Activated naive CD4-positive, alpha-beta T cell treated with anti-CD3 and anti-CD28 coated beads, Interleukin-2, amount 10 ng/mL, durations not matched to agents 7 days and 5 days (primary cell): ENCODE measurements around the gene USP21.
A peak's percentile ranks its signal among the peaks of the same experiment; 100 is the strongest.

Source experiments
- CTCF ChIA-PET: fragments of 350-600 bp; sonication (Branson Sonifier 250); formaldehyde crosslinking; loops from one replicate; lab custom pipeline; 2021; ENCODE audit warnings: antibody characterized with exemption; lab: Charles Lee
- DNase-seq: peaks from one replicate; pipeline ENCODE4 v3.0.0-alpha.2; 2020
- H3K27ac Mint-ChIP-seq: one replicate; pipeline ENCODE4 v1.8.0; 2021; ENCODE audit warnings: mild to moderate bottlenecking, moderate library complexity, mixed read lengths
- H3K27me3 Mint-ChIP-seq: one replicate; pipeline ENCODE4 v1.8.0; 2021; ENCODE audit warnings: mild to moderate bottlenecking, mixed read lengths
- H3K36me3 Mint-ChIP-seq: one replicate; pipeline ENCODE4 v1.8.0; 2021; ENCODE audit warnings: mixed read lengths
- H3K4me1 Mint-ChIP-seq: one replicate; pipeline ENCODE4 v1.8.0; 2021; ENCODE audit warnings: mixed read lengths
- H3K4me3 Mint-ChIP-seq: one replicate; pipeline ENCODE4 v1.8.0; 2021; ENCODE audit warnings: mild to moderate bottlenecking, moderate library complexity, mixed read lengths
- H3K9me3 Mint-ChIP-seq: one replicate; pipeline ENCODE4 v1.8.0; 2021; ENCODE audit warnings: mixed read lengths

The USP21 gene

GRCh38 chr1:161122967-161123366 is 36.3 kb upstream of the USP21 start:
- Mint-ChIP-seq H3K9me3 (no peaks in the 10 kb centered on the region), H3K4me1 (peaks cover 50% of the 10 kb centered on the region), H3K27me3 (no peaks in the 10 kb centered on the region), H3K4me3 (no peak overlapping the region), H3K27ac (no peak overlapping the region), H3K36me3 (peaks cover 65% of the 10 kb centered on the region)
- DNase-seq: no peak
- CTCF ChIA-PET: interaction anchor here (1.6 kb wide), 1 partner anchor 18 kb away, joined by 4 read pairs; no protein-coding TSS in a partner anchor

DNA sequence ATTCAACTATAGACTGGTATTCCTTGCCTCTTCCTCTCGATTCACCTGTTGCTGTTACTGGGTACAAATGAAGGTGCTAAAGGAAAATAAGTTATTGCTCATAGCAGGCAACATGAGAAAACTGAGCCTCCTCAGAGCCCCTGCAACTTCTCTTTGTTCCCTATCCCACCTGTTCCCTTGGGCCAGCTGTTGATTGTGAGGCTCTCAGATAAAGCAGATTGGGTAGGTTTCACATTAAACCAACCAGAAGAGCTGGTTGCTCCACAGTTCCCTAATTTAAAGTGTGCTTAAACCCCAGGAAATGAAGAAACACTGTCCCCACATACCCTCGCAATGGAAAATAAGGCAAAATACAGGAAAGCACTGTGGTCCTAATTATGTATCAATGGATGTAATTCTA is 31.7 kb upstream of the USP21 start:
- Mint-ChIP-seq H3K27me3 (no peaks in the 10 kb centered on the region), H3K4me1 (peaks cover 59% of the 10 kb centered on the region), H3K27ac (no peak overlapping the region), H3K36me3 (peaks cover 60% of the 10 kb centered on the region), H3K4me3 (no peak overlapping the region), H3K9me3 (no peaks in the 10 kb centered on the region)
- DNase-seq: no peak
- CTCF ChIA-PET: interaction anchor here (1.1 to 1.4 kb wide), 2 partner anchors 9 to 13 kb away, joined by 4 read pairs; no protein-coding TSS in a partner anchor

DNA sequence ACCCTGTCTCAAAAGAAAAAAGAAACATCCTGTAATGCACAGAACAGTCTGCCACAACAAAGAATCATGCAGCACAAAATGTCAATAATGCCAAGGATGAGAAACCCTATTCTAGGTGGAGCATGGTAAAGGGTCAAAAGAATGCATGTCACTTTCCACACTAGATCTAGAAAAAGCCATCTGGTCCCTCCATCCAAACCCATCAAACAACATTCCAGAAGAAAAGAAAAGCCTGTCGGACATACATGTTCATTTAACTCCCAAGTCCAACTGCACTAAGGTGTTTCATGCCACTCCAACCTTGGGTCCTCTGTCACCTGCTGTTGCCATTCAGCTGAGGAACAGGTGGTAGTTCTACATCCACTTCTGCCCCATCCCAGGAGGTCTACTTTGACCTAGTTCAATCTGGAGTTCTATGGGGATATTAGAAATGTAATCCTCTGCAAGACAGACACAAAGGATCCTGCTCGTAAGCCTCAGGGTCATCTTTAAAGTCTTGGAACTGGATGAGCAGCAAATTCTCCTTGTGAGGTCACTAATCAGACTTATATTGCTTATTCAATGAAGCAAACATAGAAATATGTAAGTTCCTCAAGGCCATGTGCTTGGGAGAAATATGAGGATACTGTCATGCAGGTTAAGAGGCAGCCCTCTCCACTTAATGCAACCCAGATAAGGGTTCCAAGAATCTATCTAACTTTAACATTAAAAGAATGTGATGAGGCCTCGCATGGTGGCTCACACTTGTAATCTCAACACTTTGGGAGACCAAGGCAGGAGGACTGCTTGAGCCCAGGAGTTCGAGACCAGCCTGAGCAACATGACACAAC is 30.5 kb upstream of the USP21 start:
- CTCF ChIA-PET: interaction anchor here (1.1 kb wide), 1 partner anchor 10 kb away, joined by 3 read pairs; no protein-coding TSS in a partner anchor
- H3K27ac Mint-ChIP-seq: peak overlapping the region; percentile 31
- no peak for DNase-seq
- peaks cover 59% of the 10 kb centered on the region for H3K4me1 Mint-ChIP-seq
- peaks cover 51% of the 10 kb centered on the region for H3K36me3 Mint-ChIP-seq
- no peaks in the 10 kb centered on the region for H3K9me3 Mint-ChIP-seq
- no peak overlapping the region for H3K4me3 Mint-ChIP-seq
- no peaks in the 10 kb centered on the region for H3K27me3 Mint-ChIP-seq

DNA sequence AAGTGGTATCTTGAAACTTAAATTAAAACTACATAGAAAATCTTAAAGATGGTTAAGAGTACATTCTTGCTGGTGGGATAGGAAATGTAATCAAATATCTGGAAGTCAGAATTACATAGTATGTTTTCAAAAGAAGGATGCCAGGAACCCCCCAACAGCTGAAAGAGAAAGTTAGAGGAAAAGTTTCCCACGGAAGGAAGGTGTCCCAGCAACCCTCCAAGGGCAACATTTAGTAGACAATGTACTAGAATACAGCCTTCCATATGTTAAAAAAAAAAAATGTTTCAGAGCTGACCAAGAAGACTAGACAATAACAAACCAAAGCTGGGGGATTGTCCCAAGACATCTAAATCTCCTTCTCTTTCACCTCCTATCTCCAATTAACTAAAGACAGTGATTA is 29.0 kb upstream of the USP21 start:
- Mint-ChIP-seq H3K9me3 (no peaks in the 10 kb centered on the region), H3K36me3 (peaks cover 47% of the 10 kb centered on the region), H3K4me1 (peaks cover 62% of the 10 kb centered on the region), H3K27ac (peak overlapping the region; percentile 24), H3K27me3 (no peaks in the 10 kb centered on the region), H3K4me3 (peak overlapping the region; percentile 25)
- CTCF ChIA-PET: interaction anchor here (0.6 kb wide), 1 partner anchor 53 kb away, joined by 4 read pairs; no protein-coding TSS in a partner anchor
- no peak for DNase-seq

DNA sequence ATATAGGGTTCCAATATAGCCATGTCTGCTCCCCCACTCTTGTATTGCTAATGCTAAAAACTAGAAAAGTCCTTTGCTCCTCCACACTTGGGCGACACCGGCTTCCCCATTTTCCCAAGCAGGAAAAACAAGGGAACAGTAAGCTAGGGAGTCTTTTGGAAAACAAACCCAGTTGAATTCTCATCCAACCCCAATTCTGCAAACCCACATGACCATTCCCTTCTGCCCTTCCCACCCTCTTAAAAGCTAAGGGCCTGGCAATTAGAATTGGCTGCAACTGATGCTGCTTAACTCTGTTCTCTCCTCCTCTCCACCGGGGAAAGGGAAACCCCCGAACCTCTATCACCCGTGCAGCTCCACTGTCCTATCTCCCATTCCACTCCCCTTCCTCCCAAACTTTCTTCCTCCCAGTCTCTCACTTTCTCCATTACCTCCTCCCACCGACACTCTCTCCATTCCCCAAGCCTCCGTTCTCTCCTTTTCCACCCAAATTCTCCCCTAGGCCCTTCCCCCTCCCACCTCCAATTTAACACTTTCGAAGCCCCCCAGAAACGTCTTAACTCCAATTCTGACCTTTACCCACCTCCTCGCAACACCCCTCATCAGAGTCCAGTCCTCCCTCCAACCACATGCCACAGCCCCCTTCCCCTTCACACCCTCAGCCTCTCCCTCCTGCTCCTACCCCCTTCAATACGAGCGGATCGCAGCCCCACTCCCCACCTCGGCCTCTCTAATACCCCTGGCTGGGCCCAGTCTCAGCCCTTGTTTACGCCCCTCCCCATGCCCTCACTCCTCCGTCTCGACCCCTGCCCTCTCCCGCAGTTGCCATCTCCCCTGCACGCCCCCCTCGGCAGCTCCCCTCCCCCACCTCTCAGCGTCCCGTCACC is 27.5 kb upstream of the USP21 start:
- Mint-ChIP-seq H3K27ac (peak overlapping the region; percentile 86), H3K4me3 (no peak overlapping the region), H3K4me1 (peaks cover 59% of the 10 kb centered on the region), H3K27me3 (no peaks in the 10 kb centered on the region), H3K36me3 (peaks cover 37% of the 10 kb centered on the region), H3K9me3 (no peaks in the 10 kb centered on the region)
- CTCF ChIA-PET: interaction anchor here (0.8 to 1.4 kb wide), 5 partner anchors 14 to 134 kb away, joined by 3 to 4 read pairs (median 4); partner anchors contain the start of genes ARHGAP30, NIT1 and PFDN2
- no peak for DNase-seq

DNA sequence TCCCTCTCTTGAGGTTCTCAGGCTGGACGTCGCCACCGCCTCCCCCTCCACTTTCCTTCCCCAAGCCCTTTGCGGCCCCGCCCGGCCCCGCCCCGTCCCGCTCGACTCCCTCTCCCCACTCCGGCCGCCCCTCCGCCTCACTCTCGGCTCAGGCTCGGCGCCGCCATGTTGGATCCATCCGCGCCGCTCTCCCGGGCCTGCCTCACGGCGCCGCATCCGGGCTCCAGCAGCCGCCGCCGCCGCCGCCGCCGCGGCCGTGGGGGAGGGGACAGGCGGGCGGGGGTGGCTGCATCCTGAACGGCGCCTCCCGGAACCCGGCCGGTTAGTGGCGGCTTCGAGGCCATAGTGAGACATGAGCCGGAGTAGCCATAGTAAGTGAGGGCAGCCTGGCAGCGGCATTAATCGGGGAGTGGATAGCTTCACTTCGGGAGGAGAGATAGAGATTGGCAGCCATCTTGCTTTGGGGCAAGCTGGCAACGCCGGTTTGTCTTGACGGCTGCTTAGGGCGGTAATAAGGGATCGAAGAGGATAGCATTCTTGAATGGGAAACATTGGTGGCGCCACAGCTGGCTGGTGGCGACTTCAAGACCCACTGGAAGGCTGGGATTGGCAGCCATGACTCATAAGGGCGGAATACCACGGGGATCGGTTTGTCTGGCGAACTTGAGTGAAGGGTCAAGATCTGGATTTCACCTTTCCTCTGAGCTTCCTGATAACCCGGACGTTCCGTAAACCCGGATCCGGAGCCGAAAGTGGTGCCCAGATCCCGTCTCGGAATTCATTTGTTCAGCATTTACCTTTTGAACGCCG is 26.7 kb upstream of the USP21 start, which contains the start of gene DEDD:
Gene DEDD, minus strand, starts transcription at position 258 of the 810 bp plus-strand sequence. CDS start 8,205 bp downstream, outside the sequence.
- peak; percentile 94 for DNase-seq
- Mint-ChIP-seq H3K36me3 (peaks cover 29% of the 10 kb centered on the region), H3K9me3 (no peaks in the 10 kb centered on the region), H3K4me1 (peaks cover 51% of the 10 kb centered on the region), H3K4me3 (no peak within 1 kb of the TSS), H3K27ac (peak within 1 kb of the TSS; percentile 86), H3K27me3 (no peaks in the 10 kb centered on the region)
- CTCF ChIA-PET: interaction anchor here (0.7 to 1.6 kb wide), 9 partner anchors 14 to 137 kb away, joined by 3 to 4 read pairs (median 3); partner anchors contain the start of genes ARHGAP30, NIT1 and PFDN2

DNA sequence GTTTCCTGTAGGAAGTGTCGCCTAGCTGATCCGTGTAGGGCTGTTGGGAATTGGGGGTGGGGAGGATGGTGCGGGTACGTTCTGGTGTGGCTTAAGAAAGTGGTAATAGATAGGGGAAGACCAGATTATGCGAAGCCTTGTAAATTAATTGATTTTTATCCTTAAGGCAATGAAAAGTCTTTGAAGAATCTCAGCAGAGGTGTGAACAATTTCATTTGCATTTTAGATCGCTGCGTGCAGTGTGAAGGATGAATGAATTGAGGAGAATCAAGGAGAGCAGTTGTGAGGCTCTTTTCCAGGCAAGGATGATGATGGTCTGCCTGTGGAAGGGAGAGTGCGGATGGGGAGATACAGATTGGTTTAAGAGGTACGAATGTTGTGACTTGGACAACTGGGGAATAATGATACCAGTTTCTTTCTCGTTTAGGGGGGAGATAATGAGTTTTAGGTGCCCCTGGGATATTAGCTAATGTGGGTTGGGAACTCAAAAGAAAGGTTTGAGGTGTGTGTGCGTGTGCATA is 26.0 kb upstream of the USP21 start:
- H3K4me3 Mint-ChIP-seq: no peak overlapping the region
- no peak overlapping the region for H3K27ac Mint-ChIP-seq
- no peaks in the 10 kb centered on the region for H3K27me3 Mint-ChIP-seq
- CTCF ChIA-PET: interaction anchor here (0.7 to 1.6 kb wide), 7 partner anchors 14 to 138 kb away, joined by 3 to 4 read pairs (median 3); partner anchors contain the start of genes ARHGAP30, NIT1 and PFDN2
- H3K36me3 Mint-ChIP-seq: peaks cover 22% of the 10 kb centered on the region
- DNase-seq: no peak
- peaks cover 45% of the 10 kb centered on the region for H3K4me1 Mint-ChIP-seq
- H3K9me3 Mint-ChIP-seq: no peaks in the 10 kb centered on the region

- Mint-ChIP-seq H3K4me3 (no peak overlapping the region), H3K9me3 (no peaks in the 10 kb centered on the region), H3K27me3 (no peaks in the 10 kb centered on the region), H3K27ac (no peak overlapping the region), H3K36me3 (peaks cover 3% of the 10 kb centered on the region), H3K4me1 (peaks cover 10% of the 10 kb centered on the region)
- CTCF ChIA-PET: interaction anchor here (0.9 to 3.7 kb wide), 7 partner anchors 20 to 140 kb away, joined by 3 to 12 read pairs (median 4); partner anchors contain the start of genes F11R, NIT1, PFDN2 and USF1
- no peak for DNase-seq
These were observed 21.4 kb upstream of the USP21 start for GRCh38 chr1:161137881-161138280.

DNA sequence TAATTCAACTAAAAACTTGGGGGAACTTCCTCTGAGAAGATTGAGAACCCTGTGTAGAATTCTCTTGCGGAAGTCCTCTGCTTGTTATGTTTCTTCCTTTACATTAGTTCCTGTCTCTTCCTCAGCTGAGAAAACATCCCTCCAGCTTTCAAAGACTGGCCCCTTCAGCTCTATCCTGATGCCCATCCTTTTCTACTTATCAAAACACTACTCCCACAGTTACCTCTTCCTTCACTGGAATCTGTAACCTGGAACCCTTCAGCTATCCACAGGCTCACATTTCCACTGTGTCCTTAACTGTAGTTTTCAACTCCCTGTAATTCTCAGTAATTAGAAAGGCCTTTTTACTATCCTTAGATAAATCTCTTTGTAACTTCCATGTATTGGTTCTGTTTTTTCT is 20.9 kb upstream of the USP21 start:
- Mint-ChIP-seq H3K36me3 (peaks cover 3% of the 10 kb centered on the region), H3K4me3 (no peak overlapping the region)

DNA sequence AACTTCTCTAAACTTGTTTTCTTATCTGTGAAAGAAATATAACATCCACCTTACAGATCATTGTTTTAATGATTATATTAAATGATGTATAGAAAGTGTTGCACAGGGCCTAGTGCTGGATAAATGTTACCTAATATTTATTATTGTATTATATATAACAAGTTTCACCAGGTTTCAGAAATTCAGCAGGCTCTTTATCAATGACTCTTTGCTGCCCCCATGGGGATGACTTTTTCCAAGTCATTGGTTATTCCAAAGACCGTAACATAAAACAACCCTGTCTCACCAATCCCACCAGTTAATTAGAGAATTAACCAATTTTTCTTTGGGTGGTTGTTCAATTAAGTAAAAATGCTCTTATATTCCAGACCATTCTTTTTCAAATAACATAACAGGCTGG is 19.5 kb upstream of the USP21 start:
- CTCF ChIA-PET: interaction anchor here (0.6 to 2.8 kb wide), 12 partner anchors 9 to 142 kb away, joined by 3 to 12 read pairs (median 4); no protein-coding TSS in a partner anchor
- peaks cover 3% of the 10 kb centered on the region for H3K36me3 Mint-ChIP-seq
- H3K4me3 Mint-ChIP-seq: no peak overlapping the region
- peak; percentile 63 for DNase-seq
- H3K9me3 Mint-ChIP-seq: no peaks in the 10 kb centered on the region
- no peaks in the 10 kb centered on the region for H3K27me3 Mint-ChIP-seq
- H3K4me1 Mint-ChIP-seq: peaks cover 10% of the 10 kb centered on the region
- no peak overlapping the region for H3K27ac Mint-ChIP-seq

More for the DNA sequence above, 20.9 kb upstream of the USP21 start:
- Mint-ChIP-seq H3K27ac (peak overlapping the region; percentile 10), H3K9me3 (no peaks in the 10 kb centered on the region), H3K4me1 (peaks cover 10% of the 10 kb centered on the region), H3K27me3 (no peaks in the 10 kb centered on the region)
- CTCF ChIA-PET: interaction anchor here (0.9 to 3.7 kb wide), 8 partner anchors 11 to 141 kb away, joined by 3 to 12 read pairs (median 4); partner anchors contain the start of genes F11R, NIT1, PFDN2 and USF1
- no peak for DNase-seq

- Mint-ChIP-seq H3K4me3 (no peak overlapping the region), H3K4me1 (peaks cover 5% of the 10 kb centered on the region), H3K27ac (no peak overlapping the region), H3K9me3 (no peaks in the 10 kb centered on the region), H3K36me3 (no peaks in the 10 kb centered on the region), H3K27me3 (no peaks in the 10 kb centered on the region)
- CTCF ChIA-PET: interaction anchor here (0.7 to 2.2 kb wide), 14 partner anchors 13 to 240 kb away, joined by 3 to 9 read pairs (median 4); partner anchors contain the start of gene ARHGAP30
- DNase-seq: no peak
These were observed 18.4 kb upstream of the USP21 start for GRCh38 chr1:161140755-161141400.

DNA sequence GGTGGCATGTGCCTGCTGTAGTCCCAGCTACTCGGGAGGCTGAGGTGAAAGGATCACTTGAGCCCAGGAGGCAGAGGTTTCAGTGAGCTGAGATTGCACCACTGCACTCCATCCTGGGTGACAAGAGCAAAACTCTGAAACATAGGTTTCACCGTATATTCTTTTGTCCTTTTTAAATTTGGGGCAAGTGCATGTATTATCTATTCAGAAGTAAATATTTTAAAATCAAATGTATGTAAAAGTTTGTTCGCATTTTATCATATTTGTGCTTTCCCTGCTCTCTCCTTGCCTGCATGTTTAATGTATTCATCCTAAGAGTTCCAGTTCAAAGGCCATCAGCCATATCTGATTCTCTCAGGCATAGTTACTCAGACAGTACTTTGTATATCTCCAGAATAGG is 13.5 kb upstream of the USP21 start:
- DNase-seq: no peak
- Mint-ChIP-seq H3K27me3 (no peaks in the 10 kb centered on the region), H3K9me3 (no peaks in the 10 kb centered on the region), H3K36me3 (no peaks in the 10 kb centered on the region), H3K4me3 (no peak overlapping the region), H3K27ac (no peak overlapping the region), H3K4me1 (no peaks in the 10 kb centered on the region)
- CTCF ChIA-PET: no interaction called here
